Heart left ventricle (tissue), 13 donors: ENCODE data around the gene CAMTA1.

Source experiments
- POLR2A ChIP-seq, 2 donors: fragments of 450-650 bp; IDR thresholded peaks; one replicate each; pipeline ENCODE4 v1.6.1; 2017; ENCODE audit warnings: antibody characterized with exemption in 2 of 2, mild to moderate bottlenecking in 2 of 2, moderate library complexity in 2 of 2
- TF ChIP-seq, protein P1 (sequence below), 12 donors: fragments of 200-600 bp; sonication (generic) in 4 of 12; IDR thresholded peaks; one replicate each; pipeline versions ENCODE4 v1.5.0 to v1.8.0; 2018 to 2022; ENCODE audit warnings: antibody characterized with exemption in 12 of 12, mild to moderate bottlenecking in 5 of 12
- donor health status: ischemic (EF 13 %, LVEDD 7.1; RV severe dilation, severe dysfunction).
- donor health status: DM: no; HTN: yes; CAD: no.
- donor health status: DM: no; HTN: no; CAD: no.
- donor health status: ischemic (EF 25% LVEDD 6.9; RV normal size, moderate dysfunction).
- donor health status: ischemic (EF 25% LVEDD 5.7; RV mildly dilated, moderate dysfunction).
- donor health status: ischemic (EF 35%, LVEDD 5.7; RV mildly dilated, moderate dysfunction).
- donor health status: nonischemic (EF 11% LVEDD 7.7; RV severe dilation, severe dysfunction).
- donor health status: DM: yes; HTN: yes; CAD: no.
- donor health status: PGD.
- donor health status: ischemic (EF 29% LVEDD 5.4; RV normal size, mild dysfunction).
- donor health status: nonischemic (EF 23%, LVEDD 6.1; RV moderate dilation, normal function).

DNA sequence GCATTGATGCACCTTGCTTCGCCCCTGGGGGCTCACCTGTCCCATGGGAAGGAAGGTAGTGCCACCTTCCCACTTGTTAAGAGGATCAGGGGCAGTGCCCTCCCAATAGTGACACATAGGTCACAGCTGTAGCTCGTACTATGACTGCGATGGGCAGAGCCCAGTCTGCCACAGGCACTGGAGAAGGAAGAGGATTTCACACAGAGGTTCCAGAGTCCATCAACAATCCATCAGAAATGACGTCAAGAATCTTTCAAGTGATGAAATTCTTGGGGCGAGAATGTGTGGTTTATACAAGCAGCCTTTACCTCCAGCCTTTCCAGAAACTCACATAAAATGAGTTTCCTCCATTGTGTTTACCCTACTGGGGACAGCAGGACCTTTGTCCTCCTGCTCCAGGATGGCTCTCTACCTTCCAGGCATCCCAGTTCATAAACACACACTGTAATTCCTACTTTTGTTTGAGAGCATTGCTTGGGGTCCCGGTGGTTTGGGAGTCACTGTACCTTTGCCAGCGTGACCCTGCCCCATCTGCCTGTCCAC, 725.2 kb downstream of the CAMTA1 start:
- TF ChIP-seq, protein P1, sequence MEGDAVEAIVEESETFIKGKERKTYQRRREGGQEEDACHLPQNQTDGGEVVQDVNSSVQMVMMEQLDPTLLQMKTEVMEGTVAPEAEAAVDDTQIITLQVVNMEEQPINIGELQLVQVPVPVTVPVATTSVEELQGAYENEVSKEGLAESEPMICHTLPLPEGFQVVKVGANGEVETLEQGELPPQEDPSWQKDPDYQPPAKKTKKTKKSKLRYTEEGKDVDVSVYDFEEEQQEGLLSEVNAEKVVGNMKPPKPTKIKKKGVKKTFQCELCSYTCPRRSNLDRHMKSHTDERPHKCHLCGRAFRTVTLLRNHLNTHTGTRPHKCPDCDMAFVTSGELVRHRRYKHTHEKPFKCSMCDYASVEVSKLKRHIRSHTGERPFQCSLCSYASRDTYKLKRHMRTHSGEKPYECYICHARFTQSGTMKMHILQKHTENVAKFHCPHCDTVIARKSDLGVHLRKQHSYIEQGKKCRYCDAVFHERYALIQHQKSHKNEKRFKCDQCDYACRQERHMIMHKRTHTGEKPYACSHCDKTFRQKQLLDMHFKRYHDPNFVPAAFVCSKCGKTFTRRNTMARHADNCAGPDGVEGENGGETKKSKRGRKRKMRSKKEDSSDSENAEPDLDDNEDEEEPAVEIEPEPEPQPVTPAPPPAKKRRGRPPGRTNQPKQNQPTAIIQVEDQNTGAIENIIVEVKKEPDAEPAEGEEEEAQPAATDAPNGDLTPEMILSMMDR (IDR thresholded peaks at IDR 0.05): no peak
- TF ChIP-seq POLR2A (IDR thresholded peaks at IDR 0.05): no peak
